ENCODE results near the gene PDCD1. TPM values are rescaled to one million over a fixed set of nuclear protein-coding genes. Genes with fewer than 3 reads are reported as not detected.

Gene PDCD1
- polyA plus RNA-seq, 1 donor (not counting 4 experiments of a cell fraction or from before 2014, with no cell fraction given), result not detected

GRCh38 chr2:241842620-241843211, 16.0 kb downstream of the PDCD1 start:
- Histone ChIP-seq H3K79me2 (ENCODE audit: control insufficient read depth, insufficient read depth, low read length) (no peaks in the 10 kb centered on the region), H3K9me3 (ENCODE audit: control insufficient read depth, low read depth, low read length) (no peaks in the 10 kb centered on the region), H3K4me3 (ENCODE audit: control insufficient read depth in 2 of 3, extremely low read depth in 1 of 3, insufficient read depth in 2 of 3, low read depth in 1 of 3, low read length in 3 of 3) (no peak overlapping the region), H3K27me3 (ENCODE audit: control insufficient read depth, extremely low read depth, insufficient read depth, low read length) (peaks cover 32% of the 10 kb centered on the region), H3K9ac (ENCODE audit: control insufficient read depth, extremely low read depth, insufficient read depth, low read length) (no peak overlapping the region), H2AFZ (ENCODE audit: control insufficient read depth, low read length) (no peak overlapping the region), H3K4me2 (ENCODE audit: control insufficient read depth, extremely low read depth, insufficient read depth, low read depth, low read length) (no peak overlapping the region), H3K4me1 (ENCODE audit: control insufficient read depth, extremely low read depth, insufficient read depth, low read length) (no peaks in the 10 kb centered on the region), H3K36me3 (ENCODE audit: control insufficient read depth in 2 of 2, extremely low read depth in 1 of 2, insufficient read depth in 2 of 2, low read length in 2 of 2) (no peaks in the 10 kb centered on the region), H4K20me1 (ENCODE audit: control insufficient read depth, extremely low read depth, insufficient read depth, low read length) (peaks cover 3% of the 10 kb centered on the region), H3K9me1 (ENCODE audit: control insufficient read depth, extremely low read depth, insufficient read depth, low read length) (no peaks in the 10 kb centered on the region), H3K27ac (ENCODE audit: control insufficient read depth, insufficient read depth, low read length) (no peak overlapping the region)
- no peak for TF ChIP-seq EZH2 (IDR thresholded peaks at IDR 0.05; ENCODE audit: low read length)
- TF ChIP-seq, protein P1, sequence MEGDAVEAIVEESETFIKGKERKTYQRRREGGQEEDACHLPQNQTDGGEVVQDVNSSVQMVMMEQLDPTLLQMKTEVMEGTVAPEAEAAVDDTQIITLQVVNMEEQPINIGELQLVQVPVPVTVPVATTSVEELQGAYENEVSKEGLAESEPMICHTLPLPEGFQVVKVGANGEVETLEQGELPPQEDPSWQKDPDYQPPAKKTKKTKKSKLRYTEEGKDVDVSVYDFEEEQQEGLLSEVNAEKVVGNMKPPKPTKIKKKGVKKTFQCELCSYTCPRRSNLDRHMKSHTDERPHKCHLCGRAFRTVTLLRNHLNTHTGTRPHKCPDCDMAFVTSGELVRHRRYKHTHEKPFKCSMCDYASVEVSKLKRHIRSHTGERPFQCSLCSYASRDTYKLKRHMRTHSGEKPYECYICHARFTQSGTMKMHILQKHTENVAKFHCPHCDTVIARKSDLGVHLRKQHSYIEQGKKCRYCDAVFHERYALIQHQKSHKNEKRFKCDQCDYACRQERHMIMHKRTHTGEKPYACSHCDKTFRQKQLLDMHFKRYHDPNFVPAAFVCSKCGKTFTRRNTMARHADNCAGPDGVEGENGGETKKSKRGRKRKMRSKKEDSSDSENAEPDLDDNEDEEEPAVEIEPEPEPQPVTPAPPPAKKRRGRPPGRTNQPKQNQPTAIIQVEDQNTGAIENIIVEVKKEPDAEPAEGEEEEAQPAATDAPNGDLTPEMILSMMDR (optimal IDR thresholded peaks at IDR 0.05 in 1 of 3, IDR thresholded peaks at IDR 0.05 in 1 of 3, conservative IDR thresholded peaks at IDR 0.05 in 1 of 3; ENCODE audit: extremely low read depth in 1 of 3, insufficient read depth in 2 of 3, low read length in 3 of 3), result no peak
- dilution Hi-C loops (cut with MboI; ENCODE audit: extremely low pct_ligation_motif_present, low sequenced_read_pairs), result no loop called here
- DNase-seq (ENCODE audit: low read depth, low spot score), result no peak
- no peak for FAIRE-seq

DNA sequence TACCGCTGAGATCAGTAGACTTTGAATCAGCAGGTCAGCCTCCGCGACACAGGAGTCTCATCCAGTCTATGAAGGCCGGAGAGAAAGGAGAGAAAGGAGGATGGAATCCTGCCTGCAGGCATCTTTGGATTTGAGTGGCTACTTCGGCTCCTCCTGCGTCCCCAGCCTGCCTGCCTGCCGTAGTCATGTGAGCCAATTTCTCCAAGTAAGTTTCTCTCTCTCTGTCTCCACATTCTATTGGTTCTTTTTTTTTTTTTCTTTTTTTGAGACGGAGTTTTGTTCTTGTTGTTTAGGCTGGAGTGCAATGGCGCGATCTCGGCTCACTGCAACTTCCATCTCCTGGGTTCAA, 16.7 kb downstream of the PDCD1 start:
- DNase-seq (ENCODE audit: low read depth, low spot score), result no peak
- dilution Hi-C loops (cut with MboI; ENCODE audit: extremely low pct_ligation_motif_present, low sequenced_read_pairs), result no loop called here
- TF ChIP-seq, protein P1 (optimal IDR thresholded peaks at IDR 0.05 in 1 of 3, IDR thresholded peaks at IDR 0.05 in 1 of 3, conservative IDR thresholded peaks at IDR 0.05 in 1 of 3; ENCODE audit: extremely low read depth in 1 of 3, insufficient read depth in 2 of 3, low read length in 3 of 3), result no peak
- TF ChIP-seq EZH2 (IDR thresholded peaks at IDR 0.05; ENCODE audit: low read length), result no peak
- Histone ChIP-seq H3K9me1 (ENCODE audit: control insufficient read depth, extremely low read depth, insufficient read depth, low read length) (no peaks in the 10 kb centered on the region), H4K20me1 (ENCODE audit: control insufficient read depth, extremely low read depth, insufficient read depth, low read length) (peaks cover 3% of the 10 kb centered on the region), H3K4me2 (ENCODE audit: control insufficient read depth, extremely low read depth, insufficient read depth, low read depth, low read length) (no peak overlapping the region), H3K79me2 (ENCODE audit: control insufficient read depth, insufficient read depth, low read length) (no peaks in the 10 kb centered on the region), H3K9ac (ENCODE audit: control insufficient read depth, extremely low read depth, insufficient read depth, low read length) (no peak overlapping the region), H3K4me3 (ENCODE audit: control insufficient read depth in 2 of 3, extremely low read depth in 1 of 3, insufficient read depth in 2 of 3, low read depth in 1 of 3, low read length in 3 of 3) (no peak overlapping the region), H2AFZ (ENCODE audit: control insufficient read depth, low read length) (no peak overlapping the region), H3K9me3 (ENCODE audit: control insufficient read depth, low read depth, low read length) (no peaks in the 10 kb centered on the region), H3K4me1 (ENCODE audit: control insufficient read depth, extremely low read depth, insufficient read depth, low read length) (no peaks in the 10 kb centered on the region), H3K36me3 (ENCODE audit: control insufficient read depth in 2 of 2, extremely low read depth in 1 of 2, insufficient read depth in 2 of 2, low read length in 2 of 2) (no peaks in the 10 kb centered on the region), H3K27ac (ENCODE audit: control insufficient read depth, insufficient read depth, low read length) (no peak overlapping the region), H3K27me3 (ENCODE audit: control insufficient read depth, extremely low read depth, insufficient read depth, low read length) (peaks cover 32% of the 10 kb centered on the region)
- no peak for FAIRE-seq

All from keratinocyte (primary cell).